ENCODE results near the gene TMEM232. TPM values are rescaled to one million over a fixed set of nuclear protein-coding genes. Genes with fewer than 3 reads are reported as not detected.

Gene TMEM232
- total and polyA plus RNA-seq, 2 donors (not counting 3 experiments of a cell fraction or from before 2014, with no cell fraction given): 0.17 to 0.38 TPM

DNA sequence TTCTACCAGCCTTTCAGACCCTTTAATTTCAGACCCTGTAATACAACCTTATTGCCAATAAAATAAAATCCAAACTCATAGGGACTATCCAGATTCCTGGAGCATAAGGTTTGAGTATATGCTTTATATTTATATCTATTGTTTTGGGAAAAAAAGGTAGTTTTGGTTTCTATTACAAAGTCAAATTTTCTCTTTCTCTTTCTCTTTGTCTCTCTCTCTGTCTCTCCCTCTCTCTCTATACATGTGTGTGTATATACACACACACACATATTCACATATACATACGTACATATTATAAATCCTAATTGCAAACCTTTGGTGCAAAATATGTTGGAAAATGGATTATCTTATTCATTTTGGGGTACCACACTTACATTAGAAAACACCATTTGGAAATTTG lies 39.0 kb downstream of the TMEM232 start:
- H3K27ac ChIP-seq (ENCODE audit: insufficient read depth, low read depth, low read length): no peak overlapping the region
- intact Hi-C loops (cut with micrococcal nuclease) (no loop called here), dilution Hi-C loops (cut with MboI; ENCODE audit: extremely low pct_ligation_motif_present, low sequenced_read_pairs) (no loop called here)
- DNase-seq (ENCODE audit: low read depth, low spot score) (no peak), FAIRE-seq (no peak)
- H3K9ac ChIP-seq (replicated peaks; ENCODE audit: extremely low read depth, insufficient read depth, low read length): no peak overlapping the region
- CTCF ChIA-PET: no interaction called here
- POLR2A ChIA-PET: no interaction called here
- H3K36me3 ChIP-seq (ENCODE audit: control insufficient read depth in 2 of 2, extremely low read depth in 1 of 2, insufficient read depth in 2 of 2, low read length in 2 of 2): no peaks in the 10 kb centered on the region
- H3K9me1 ChIP-seq (replicated peaks; ENCODE audit: control insufficient read depth, extremely low read depth, insufficient read depth, low read length): no peaks in the 10 kb centered on the region
- no TSS peak for BruUV-seq (replicated peaks)
- no peaks in the 10 kb centered on the region for H3K79me2 ChIP-seq (ENCODE audit: control insufficient read depth, insufficient read depth, low read length)
- H3K9me3 ChIP-seq (replicated peaks; ENCODE audit: control insufficient read depth, insufficient read depth, low read length): no peaks in the 10 kb centered on the region
- no peak overlapping the region for H3K4me2 ChIP-seq (ENCODE audit: insufficient read depth, low read length)
- no peaks in the 10 kb centered on the region for H3K27me3 ChIP-seq (ENCODE audit: control insufficient read depth in 2 of 2, insufficient read depth in 2 of 2, low read length in 2 of 2)
- H3K4me1 ChIP-seq (ENCODE audit: control insufficient read depth, extremely low read depth, insufficient read depth, low read length): no peaks in the 10 kb centered on the region
- H2AFZ ChIP-seq (ENCODE audit: low read depth, low read length): no peak overlapping the region
- H4K20me1 ChIP-seq (replicated peaks; ENCODE audit: control insufficient read depth, extremely low read depth, insufficient read depth, low read length): no peaks in the 10 kb centered on the region
- no peak for TF ChIP-seq POLR2A (IDR thresholded peaks at IDR 0.05; ENCODE audit: low read depth, low read length)
- TF ChIP-seq FOS (IDR thresholded peaks at IDR 0.05; ENCODE audit: borderline replicate concordance, insufficient read depth, low read length): no peak
- no peak for TF ChIP-seq JUN (IDR thresholded peaks at IDR 0.05; ENCODE audit: borderline replicate concordance, insufficient read depth, insufficient read length, low read depth)
- TF ChIP-seq, protein P1, sequence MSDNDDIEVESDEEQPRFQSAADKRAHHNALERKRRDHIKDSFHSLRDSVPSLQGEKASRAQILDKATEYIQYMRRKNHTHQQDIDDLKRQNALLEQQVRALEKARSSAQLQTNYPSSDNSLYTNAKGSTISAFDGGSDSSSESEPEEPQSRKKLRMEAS (IDR thresholded peaks at IDR 0.05; ENCODE audit: insufficient read depth, insufficient read length): no peak
- no peak for TF ChIP-seq GATA2 (IDR thresholded peaks at IDR 0.05; ENCODE audit: insufficient read depth, insufficient read length, low read depth, low read length)
- no peak for TF ChIP-seq EZH2 (IDR thresholded peaks at IDR 0.05; ENCODE audit: borderline replicate concordance, low read depth, low read length, severe bottlenecking)
- TF ChIP-seq MYC (IDR thresholded peaks at IDR 0.05; ENCODE audit: low read depth, low read length): no peak
- TF ChIP-seq POLR2AphosphoS5 (IDR thresholded peaks at IDR 0.05; ENCODE audit: insufficient read depth, low read depth, low read length): no peak
- TF ChIP-seq, protein P2, sequence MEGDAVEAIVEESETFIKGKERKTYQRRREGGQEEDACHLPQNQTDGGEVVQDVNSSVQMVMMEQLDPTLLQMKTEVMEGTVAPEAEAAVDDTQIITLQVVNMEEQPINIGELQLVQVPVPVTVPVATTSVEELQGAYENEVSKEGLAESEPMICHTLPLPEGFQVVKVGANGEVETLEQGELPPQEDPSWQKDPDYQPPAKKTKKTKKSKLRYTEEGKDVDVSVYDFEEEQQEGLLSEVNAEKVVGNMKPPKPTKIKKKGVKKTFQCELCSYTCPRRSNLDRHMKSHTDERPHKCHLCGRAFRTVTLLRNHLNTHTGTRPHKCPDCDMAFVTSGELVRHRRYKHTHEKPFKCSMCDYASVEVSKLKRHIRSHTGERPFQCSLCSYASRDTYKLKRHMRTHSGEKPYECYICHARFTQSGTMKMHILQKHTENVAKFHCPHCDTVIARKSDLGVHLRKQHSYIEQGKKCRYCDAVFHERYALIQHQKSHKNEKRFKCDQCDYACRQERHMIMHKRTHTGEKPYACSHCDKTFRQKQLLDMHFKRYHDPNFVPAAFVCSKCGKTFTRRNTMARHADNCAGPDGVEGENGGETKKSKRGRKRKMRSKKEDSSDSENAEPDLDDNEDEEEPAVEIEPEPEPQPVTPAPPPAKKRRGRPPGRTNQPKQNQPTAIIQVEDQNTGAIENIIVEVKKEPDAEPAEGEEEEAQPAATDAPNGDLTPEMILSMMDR (IDR thresholded peaks at IDR 0.05; ENCODE audit: extremely low read depth in 1 of 2, insufficient read depth in 1 of 2, low read depth in 1 of 2, low read length in 2 of 2): no peak
- no peak overlapping the region for H3K4me3 ChIP-seq (replicated peaks in 1 of 3; ENCODE audit: insufficient read depth in 1 of 3, low read depth in 1 of 3, low read length in 3 of 3)
